Stomach (tissue), 9 donors: ENCODE measurements around the gene PRRG2. TPM values are rescaled to one million over a fixed set of nuclear protein-coding genes. Genes with fewer than 3 reads are reported as not detected.

ENCODE experiments used
- DNase-seq, 2 donors: peaks; one replicate each; pipeline versions ENCODE4 v3.0.0 to v3.0.0-alpha.2; 2013 to 2019
- H3K27ac ChIP-seq, 5 donors: fragments of 200-600 bp in 4 of 5; sonication (generic) in 4 of 5; one replicate each; pipeline ENCODE4 v1.5.1; 2013 to 2019; ENCODE audit warnings: mild to moderate bottlenecking in 1 of 5, moderate library complexity in 1 of 5
- H3K27me3 ChIP-seq, 3 donors: fragments of 200-600 bp; sonication (generic); one replicate each; pipeline ENCODE4 v1.5.1; 2017 to 2019; ENCODE audit warnings: mixed run types in 1 of 3
- H3K36me3 ChIP-seq, 4 donors: fragments of 200-600 bp; sonication (generic); 1 replicate in 3 of 4; 2 replicates in 1 of 4; pipeline ENCODE4 v1.5.1; 2016 to 2019
- H3K4me1 ChIP-seq, 4 donors: fragments of 200-600 bp; sonication (generic); one replicate each; pipeline ENCODE4 v1.5.1; 2016 to 2019
- H3K4me3 ChIP-seq, 4 donors: fragments of 200-600 bp; sonication (generic) in 3 of 4; one replicate each; pipeline ENCODE4 v1.5.1; 2016 to 2019; ENCODE audit warnings: mild to moderate bottlenecking in 1 of 4
- H3K9me3 ChIP-seq, 4 donors: fragments of 200-600 bp; sonication (generic); one replicate each; pipeline ENCODE4 v1.5.1; 2016 to 2019
- CTCF ChIP-seq, 7 experiments: fragments of 450-650 bp in 4 of 7; fragments of 200-600 bp in 3 of 7; sonication (generic) in 3 of 7; IDR thresholded peaks; one replicate each; pipeline ENCODE4 v1.5.1; 2016 to 2019; ENCODE audit warnings: antibody characterized with exemption in 7 of 7, control low read depth in 2 of 7, mild to moderate bottlenecking in 1 of 7
- EP300 ChIP-seq: sonication (generic); formaldehyde crosslinking; IDR thresholded peaks from one replicate; pipeline ENCODE4 v1.6.1; 2017; ENCODE audit warnings: antibody characterized with exemption
- POLR2A ChIP-seq, 4 donors: fragments of 450-650 bp; IDR thresholded peaks; one replicate each; pipeline ENCODE4 v1.6.1; 2016; ENCODE audit warnings: antibody characterized with exemption in 4 of 4, control low read depth in 2 of 4, mild to moderate bottlenecking in 1 of 4, moderate library complexity in 1 of 4
- POLR2AphosphoS5 ChIP-seq, 3 donors: sonication (generic); formaldehyde crosslinking; IDR thresholded peaks; one replicate each; pipeline ENCODE4 v1.6.1; 2016; ENCODE audit warnings: antibody characterized with exemption in 3 of 3
- WGBS, 5 donors: extraction: QIAGEN DNeasy Blood & Tissue Kit in 3 of 5; methylation state at CpG; one replicate each; pipeline versions ENCODE4 v1.1.5 to v1.1.7; 2013 to 2018; 5-methylcytosine and 5-hydroxymethylcytosine counted together
- intact Hi-C: fragments of 100-400 bp; cut with DNase I; formaldehyde crosslinking; loops from one replicate; pipeline ENCODE4 v1.15.1; 2023; ENCODE audit warnings: low total_unique reads
- polyA plus RNA-seq, 3 donors: library from polyadenylated mRNA; stranded (reverse); fragments of 200-250 nt; gene quantifications; one replicate each; pipeline ENCODE4 v1.2.3, GENCODE V29; 2013
- total RNA-seq, 5 donors: library from RNA; depleted of rRNA; stranded (reverse); fragments of >200 nt; gene quantifications; one replicate each; pipeline versions ENCODE4 v1.1.0 to v1.2.3, GENCODE V29; 2014 to 2016
- donor health status: healthy with polysubstance abuse.
- donor health status: Bipolar disorder and iron deficiency.
- donor health status: healthy.

PRRG2 gene
- total and polyA plus RNA-seq, 8 donors: 5.9 to 14.7 (median 9.5) TPM; not detected in 2

- no peak for TF ChIP-seq POLR2A (IDR thresholded peaks at IDR 0.05)
- no peak for TF ChIP-seq POLR2AphosphoS5 (IDR thresholded peaks at IDR 0.05)
- no peak for TF ChIP-seq CTCF (IDR thresholded peaks at IDR 0.05)
- no peak for TF ChIP-seq EP300
- peak overlapping the region in 4 of 5 donors; percentile 15 to 85 (median 64) for H3K27ac ChIP-seq
- H3K9me3 ChIP-seq: no peaks in the 10 kb centered on the region
- peaks cover 32 to 76% (median 58%) of the 10 kb centered on the region in 4 donors for H3K4me1 ChIP-seq
- no peaks in the 10 kb centered on the region for H3K27me3 ChIP-seq
- peaks cover 35 to 64% (median 54%) of the 10 kb centered on the region in 4 donors for H3K36me3 ChIP-seq
- DNase-seq: peak in 1 of 2 donors; percentile 88
- peak overlapping the region in 2 of 4 donors; percentile 19 to 21 for H3K4me3 ChIP-seq
- intact Hi-C loops: no loop called here
- 75 to 87% (median 82%) methylated on average over 32 to 66 of the region's 66 CpGs for WGBS, 5 donors
These were observed 24.4 kb upstream of the PRRG2 start for GRCh38 chr19:49556412-49557398.

GRCh38 chr19:49557641-49558325 is 23.3 kb upstream of the PRRG2 start:
- TF ChIP-seq POLR2AphosphoS5 (IDR thresholded peaks at IDR 0.05) (no peak), CTCF (IDR thresholded peaks at IDR 0.05) (no peak), EP300 (no peak), POLR2A (IDR thresholded peaks at IDR 0.05) (no peak)
- 85 to 94% (median 90%) methylated on average over 17 to 18 of the region's 18 CpGs for WGBS, 5 donors
- Histone ChIP-seq H3K4me1 (peaks cover 32 to 75% (median 54%) of the 10 kb centered on the region in 4 donors), H3K27me3 (no peaks in the 10 kb centered on the region), H3K36me3 (peaks cover 35 to 64% (median 57%) of the 10 kb centered on the region in 4 donors), H3K27ac (no peak overlapping the region), H3K9me3 (no peaks in the 10 kb centered on the region), H3K4me3 (no peak overlapping the region)
- DNase-seq: no peak
- intact Hi-C loops: no loop called here

- intact Hi-C loops: no loop called here
- no peak for DNase-seq
- Histone ChIP-seq H3K36me3 (peaks cover 35 to 64% (median 58%) of the 10 kb centered on the region in 4 donors), H3K27me3 (no peaks in the 10 kb centered on the region), H3K27ac (no peak overlapping the region), H3K9me3 (no peaks in the 10 kb centered on the region), H3K4me1 (peaks cover 29 to 67% (median 48%) of the 10 kb centered on the region in 4 donors), H3K4me3 (no peak overlapping the region)
- 80 to 87% (median 85%) methylated on average over 7 of the region's 7 CpGs for WGBS, 5 donors
- TF ChIP-seq POLR2AphosphoS5 (IDR thresholded peaks at IDR 0.05) (no peak), CTCF (IDR thresholded peaks at IDR 0.05) (no peak), POLR2A (IDR thresholded peaks at IDR 0.05) (no peak), EP300 (no peak)
These were observed 22.5 kb upstream of the PRRG2 start for GRCh38 chr19:49558591-49558990.

- H3K9me3 ChIP-seq: no peaks in the 10 kb centered on the region
- H3K4me3 ChIP-seq: no peak overlapping the region
- no peak for TF ChIP-seq POLR2A (IDR thresholded peaks at IDR 0.05)
- TF ChIP-seq CTCF (IDR thresholded peaks at IDR 0.05): no peak
- no peak for TF ChIP-seq POLR2AphosphoS5 (IDR thresholded peaks at IDR 0.05)
- TF ChIP-seq EP300: no peak
- H3K36me3 ChIP-seq: peaks cover 35 to 62% (median 57%) of the 10 kb centered on the region in 4 donors
- intact Hi-C loops: no loop called here
- 88 to 96% (median 92%) methylated on average over 3 of the region's 3 CpGs for WGBS, 5 donors
- DNase-seq: no peak
- peak overlapping the region in 3 of 5 donors; percentile 26 to 52 (median 50) for H3K27ac ChIP-seq
- H3K27me3 ChIP-seq: no peaks in the 10 kb centered on the region
- H3K4me1 ChIP-seq: peaks cover 21 to 59% (median 41%) of the 10 kb centered on the region in 4 donors
These were observed 21.7 kb upstream of the PRRG2 start for GRCh38 chr19:49559443-49559842.
